Suprapubic skin (tissue), 3 donors: ENCODE measurements around the gene GABBR1.

Experiments used
- POLR2AphosphoS5 ChIP-seq, 3 donors: sonication (generic); formaldehyde crosslinking; IDR thresholded peaks; one replicate each; pipeline ENCODE4 v1.6.1; 2017; ENCODE audit warnings: antibody characterized with exemption in 3 of 3
- TF ChIP-seq, protein P1 (sequence below), 2 donors: fragments of 200-600 bp in 1 of 2; fragments of 450-650 bp in 1 of 2; sonication (generic) in 1 of 2; IDR thresholded peaks; one replicate each; pipeline ENCODE4 v1.5.1; 2016 to 2019; ENCODE audit warnings: antibody characterized with exemption in 2 of 2, mild to moderate bottlenecking in 1 of 2, moderate library complexity in 1 of 2

GRCh38 chr6:29553268-29554057 is 79.5 kb downstream of the GABBR1 start:
- TF ChIP-seq, protein P1, sequence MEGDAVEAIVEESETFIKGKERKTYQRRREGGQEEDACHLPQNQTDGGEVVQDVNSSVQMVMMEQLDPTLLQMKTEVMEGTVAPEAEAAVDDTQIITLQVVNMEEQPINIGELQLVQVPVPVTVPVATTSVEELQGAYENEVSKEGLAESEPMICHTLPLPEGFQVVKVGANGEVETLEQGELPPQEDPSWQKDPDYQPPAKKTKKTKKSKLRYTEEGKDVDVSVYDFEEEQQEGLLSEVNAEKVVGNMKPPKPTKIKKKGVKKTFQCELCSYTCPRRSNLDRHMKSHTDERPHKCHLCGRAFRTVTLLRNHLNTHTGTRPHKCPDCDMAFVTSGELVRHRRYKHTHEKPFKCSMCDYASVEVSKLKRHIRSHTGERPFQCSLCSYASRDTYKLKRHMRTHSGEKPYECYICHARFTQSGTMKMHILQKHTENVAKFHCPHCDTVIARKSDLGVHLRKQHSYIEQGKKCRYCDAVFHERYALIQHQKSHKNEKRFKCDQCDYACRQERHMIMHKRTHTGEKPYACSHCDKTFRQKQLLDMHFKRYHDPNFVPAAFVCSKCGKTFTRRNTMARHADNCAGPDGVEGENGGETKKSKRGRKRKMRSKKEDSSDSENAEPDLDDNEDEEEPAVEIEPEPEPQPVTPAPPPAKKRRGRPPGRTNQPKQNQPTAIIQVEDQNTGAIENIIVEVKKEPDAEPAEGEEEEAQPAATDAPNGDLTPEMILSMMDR (IDR thresholded peaks at IDR 0.05): no peak
- no peak for TF ChIP-seq POLR2AphosphoS5 (IDR thresholded peaks at IDR 0.05)
